HepG2 (cell line): ENCODE measurements around the gene NEU4. TPM values are rescaled to one million over a fixed set of nuclear protein-coding genes. Genes with fewer than 3 reads are reported as not detected.

Experiments
- ATAC-seq: fragments of 200-7000 bp; cut with Tn5 transposase; 3 replicates; pipeline ENCODE4 v1.9.1; 2020; ENCODE audit warnings: mild to moderate bottlenecking, moderate library complexity
- BruUV-seq: library from RNA; stranded (reverse); fragments of 400-500 nt; replicated peaks from 2 replicates; lab custom pipeline; 2021; lab: Mats Ljungman, UMichigan
- CTCF ChIA-PET: fragments of 300-600 bp; formaldehyde crosslinking; extraction: SDS; loops from one replicate; lab custom pipeline; 2021; ENCODE audit warnings: low total read pairs, inconsistent platforms, low intra/inter-chr PET ratio; lab: Yijun Ruan, JAX
- POLR2A ChIA-PET: fragments of 350-600 bp; sonication (Branson Sonifier 250); formaldehyde crosslinking; loops from one replicate; lab custom pipeline; 2020; ENCODE audit warnings: antibody characterized with exemption, inconsistent platforms; lab: Yijun Ruan, JAX
- DNase-seq: peaks from one replicate; pipeline ENCODE4 v3.0.0-alpha.2; 2015; ENCODE audit warnings: low spot score
- FAIRE-seq: peaks from 3 replicates; lab custom pipeline; 2011; peaks lifted over from hg19 to GRCh38; lab: Jason Lieb, UNC
- H2AFZ ChIP-seq: one replicate; pipeline ENCODE4 v1.6.1; 2011; ENCODE audit warnings: low read length, inconsistent platforms
- H3K27ac ChIP-seq: fragments of 300-600 bp; 3 replicates; pipeline ENCODE4 v1.8.0; 2011; ENCODE audit warnings: mixed run types, mild to moderate bottlenecking, mixed read lengths, low read length, inconsistent platforms; ENCODE audit not compliant: insufficient read depth; ENCODE audit errors: extremely low read length
- H3K27me3 ChIP-seq, 2 experiments: fragments of 200-600 bp in 1 of 2; 2 replicates in 1 of 2; 3 replicates in 1 of 2; pipeline versions ENCODE4 v1.6.0 to v1.8.0; 2011; ENCODE audit warnings: low read length in 2 of 2, mild to moderate bottlenecking in 2 of 2, moderate library complexity in 2 of 2, inconsistent platforms in 1 of 2; ENCODE audit not compliant: insufficient read depth in 2 of 2, control insufficient read depth in 1 of 2
- H3K36me3 ChIP-seq, 2 experiments: fragments of 200-600 bp in 1 of 2; replicated peaks in 1 of 2; 2 replicates in 1 of 2; 3 replicates in 1 of 2; pipeline versions ENCODE4 v1.5.1 to v1.8.0; 2011; ENCODE audit warnings: low read length in 2 of 2, inconsistent platforms in 1 of 2; ENCODE audit not compliant: insufficient read depth in 2 of 2, control insufficient read depth in 1 of 2
- H3K4me1 ChIP-seq: 2 replicates; pipeline ENCODE4 v1.5.1; 2012; ENCODE audit warnings: low read length, inconsistent platforms; ENCODE audit not compliant: insufficient read depth
- H3K4me2 ChIP-seq: 2 replicates; pipeline ENCODE4 v1.6.0; 2011; ENCODE audit warnings: low read depth, low read length, inconsistent platforms
- H3K4me3 ChIP-seq, 3 experiments: fragments of 200-600 bp in 1 of 3; sonication (generic), shearing (Covaris generic) in 1 of 3; replicated peaks in 1 of 3; 2 replicates each; pipeline ENCODE4 v1.5.1; 2011 to 2016; ENCODE audit warnings: low read length in 3 of 3, inconsistent platforms in 2 of 3, low read depth in 2 of 3, mild to moderate bottlenecking in 2 of 3, control low read depth in 1 of 3, mixed read lengths in 1 of 3; ENCODE audit not compliant: insufficient read depth in 1 of 3
- H3K79me2 ChIP-seq: one replicate; pipeline ENCODE4 v1.6.1; 2011; ENCODE audit warnings: low read length, inconsistent platforms; ENCODE audit not compliant: insufficient read depth
- H3K9ac ChIP-seq: 2 replicates; pipeline ENCODE4 v1.6.0; 2011; ENCODE audit warnings: mild to moderate bottlenecking, low read depth, low read length, inconsistent platforms; ENCODE audit not compliant: insufficient read depth
- H3K9me3 ChIP-seq: 2 replicates; pipeline ENCODE4 v1.5.1; 2012; ENCODE audit warnings: mild to moderate bottlenecking, low read length
- H4K20me1 ChIP-seq: 2 replicates; pipeline ENCODE4 v1.6.0; 2011; ENCODE audit warnings: inconsistent platforms, mild to moderate bottlenecking, low read length, moderate library complexity; ENCODE audit not compliant: insufficient read depth
- AGO2 ChIP-seq: fragments of 200-400 bp; formaldehyde crosslinking; optimal IDR thresholded peaks from 2 replicates; pipeline ENCODE3; 2017; ENCODE audit warnings: mild to moderate bottlenecking, low read depth, low read length, moderate library complexity
- BCLAF1 ChIP-seq: fragments of 450-650 bp; IDR thresholded peaks from 2 replicates; pipeline ENCODE4 v1.6.1; 2017; ENCODE audit warnings: mild to moderate bottlenecking
- CENPX ChIP-seq: sonication (generic); formaldehyde crosslinking; IDR thresholded peaks from 2 replicates; pipeline ENCODE4 v1.9.0; 2021; ENCODE audit warnings: mild to moderate bottlenecking, missing genetic modification reagents, moderate library complexity
- ELF3 ChIP-seq: IDR thresholded peaks from 2 replicates; pipeline ENCODE4 v1.6.1; 2016; ENCODE audit warnings: missing genetic modification reagents, missing compliant biosample characterization
- MAFF ChIP-seq: IDR thresholded peaks from 2 replicates; pipeline ENCODE4 v1.6.1; 2011; ENCODE audit warnings: low read depth, low read length, improper control_type of control experiment
- MEIS1 ChIP-seq: sonication (generic); formaldehyde crosslinking; IDR thresholded peaks from 2 replicates; pipeline ENCODE4 v1.9.0; 2021; ENCODE audit warnings: mild to moderate bottlenecking, missing genetic modification reagents, moderate library complexity, borderline replicate concordance
- SATB2 ChIP-seq: sonication (generic); formaldehyde crosslinking; IDR thresholded peaks from 2 replicates; pipeline ENCODE4 v1.5.0; 2020; ENCODE audit warnings: missing genetic modification reagents
- ZBTB38 ChIP-seq: sonication (generic); formaldehyde crosslinking; IDR thresholded peaks from 2 replicates; pipeline ENCODE4 v1.5.1; 2020; ENCODE audit warnings: mild to moderate bottlenecking, missing genetic modification reagents
- ZFY ChIP-seq: sonication (generic); formaldehyde crosslinking; IDR thresholded peaks from 2 replicates; pipeline ENCODE4 v1.4.0; 2020; ENCODE audit warnings: missing genetic modification reagents
- ZNF263 ChIP-seq: sonication (generic); formaldehyde crosslinking; IDR thresholded peaks from 2 replicates; pipeline ENCODE4 v1.4.0; 2020; ENCODE audit warnings: missing genetic modification reagents
- WGBS: methylation state at CpG from one replicate; pipeline ENCODE4 v1.1.6; 2017; ENCODE audit warnings: low lambda C conversion rate; 5-methylcytosine and 5-hydroxymethylcytosine counted together
- in situ Hi-C: cut with HindIII; loops from 2 replicates; pipeline ENCODE4 v1.10.0; 2017; ENCODE audit warnings: low pct_unique_long_range_greater_than_20kb; ENCODE audit not compliant: extremely low pct_ligation_motif_present
- intact Hi-C: fragments of 100-400 bp; cut with micrococcal nuclease; formaldehyde crosslinking; loops from one replicate; pipeline ENCODE4 v1.10.0; 2022; ENCODE audit not compliant: unreplicated experiment
- polyA plus RNA-seq, 8 experiments: library from polyadenylated mRNA; depleted of rRNA in 3 of 8; stranded (reverse) in 7 of 8; unstranded in 1 of 8; fragments of >200 nt; fragmentation: Illumina TruSeq in 4 of 8; extraction: Trizol in 4 of 8; gene quantifications; 2 replicates each; pipeline versions ENCODE4 v1.2.1 to v1.2.3, GENCODE V29; 2011 to 2016; ENCODE audit warnings: low read depth in 4 of 8, missing spikeins in 1 of 8, mixed read lengths in 1 of 8; ENCODE audit not compliant: insufficient read depth in 1 of 8
- total RNA-seq, 5 experiments: library from RNA; depleted of rRNA; stranded (reverse); fragments of >200 nt; fragmentation: Illumina TruSeq; extraction: Trizol; gene quantifications; 2 replicates each; pipeline ENCODE4 v1.2.3, GENCODE V29; 2016; ENCODE audit warnings: low read depth in 1 of 5

The NEU4 gene
- total and polyA plus RNA-seq, 2 of the 13 experiments (the other 11 are each of a cell fraction or from before 2014, with no cell fraction given): 53.5 to 107 TPM

- TF ChIP-seq MAFF (no peak), ZFY (CRISPR knock-in tag) (no peak), ELF3 (CRISPR knock-in tag) (no peak)
These were observed 13.7 kb upstream of the NEU4 start (continued) for GRCh38 chr2:241795021-241795999.

GRCh38 chr2:241796209-241796608 is 12.8 kb upstream of the NEU4 start:
- no peaks in the 10 kb centered on the region for H4K20me1 ChIP-seq
- H3K4me3 ChIP-seq: no peak overlapping the region
- no peak overlapping the region for H3K4me2 ChIP-seq
- no peak for TF ChIP-seq MEIS1 (CRISPR knock-in tag)
- TF ChIP-seq CENPX: no peak
- no peak for TF ChIP-seq ZBTB38 (CRISPR knock-in tag)
- no peak for TF ChIP-seq ZNF263
- TF ChIP-seq AGO2: no peak
- no peak for TF ChIP-seq SATB2 (CRISPR knock-in tag)
- TF ChIP-seq BCLAF1: no peak
- H3K9me3 ChIP-seq: no peaks in the 10 kb centered on the region
- intact Hi-C loops (no loop called here), in situ Hi-C loops (no loop called here)
- no peak overlapping the region for H3K27ac ChIP-seq
- ATAC-seq (no peak), DNase-seq (no peak), FAIRE-seq (no peak)
- peaks cover 24% of the 10 kb centered on the region for H3K4me1 ChIP-seq
- no peak overlapping the region for H3K9ac ChIP-seq
- no peaks in the 10 kb centered on the region for H3K36me3 ChIP-seq
- 89% methylated on average over 13 of the region's 13 CpGs for WGBS
- ChIA-PET CTCF (no interaction called here), POLR2A (interaction anchor here (1.3 kb wide), 1 partner anchor 13 kb away, joined by 3 read pairs; the partner anchor contains the start of gene NEU4)
- H3K27me3 ChIP-seq: no peaks in the 10 kb centered on the region; a peak in 1 of 5 replicates
- no TSS peak for BruUV-seq
- H2AFZ ChIP-seq: no peak overlapping the region
- no peaks in the 10 kb centered on the region for H3K79me2 ChIP-seq
